ENCODE data around the gene LRRC28. TPM values are rescaled to one million over a fixed set of nuclear protein-coding genes. Genes with fewer than 3 reads are reported as not detected.

Gene LRRC28
- total and polyA plus RNA-seq, 2 of the 4 experiments (the other 2 are of a cell fraction) = 12.7 to 21.1 TPM

DNA sequence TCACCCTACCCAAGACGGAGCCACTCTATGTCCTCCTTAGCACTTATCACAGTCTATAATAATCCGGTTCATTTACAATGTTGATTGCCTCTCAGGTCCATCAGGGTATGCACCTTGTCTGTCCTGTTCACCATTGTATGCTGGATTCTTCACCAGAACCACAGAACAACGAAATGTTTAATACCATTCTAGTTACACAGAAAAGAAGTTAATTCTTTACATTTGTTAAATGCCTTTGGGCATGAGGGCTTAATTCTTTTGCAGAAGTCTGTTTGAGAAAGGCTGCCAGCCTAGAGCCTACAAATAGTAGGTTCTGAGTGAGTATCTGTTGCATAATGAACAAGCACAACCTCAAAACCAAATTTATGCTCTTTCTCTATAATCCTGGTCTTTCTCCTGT is 24.5 kb upstream of the LRRC28 start:
- 50% methylated on average over 1 of the region's 3 CpGs; no CpG with 5 or more reads in 1 of the 2 experiments for WGBS, 2 experiments (ENCODE audit: extremely low coverage in 2 of 2, insufficient read length in 1 of 2)
- peak; percentile 56 for ATAC-seq (ENCODE audit: low read depth)

More for the DNA sequence above, 24.5 kb upstream of the LRRC28 start:
- H2AK9ac ChIP-seq (replicated peaks; ENCODE audit: low read depth, low read length, poor library complexity) = no peak overlapping the region
- no peak overlapping the region for H3K27ac ChIP-seq (ENCODE audit: insufficient read depth, low read length)
- no peak overlapping the region for H3K9ac ChIP-seq (ENCODE audit: low read depth, low read length)
- H4K8ac ChIP-seq (ENCODE audit: low read depth in 2 of 2, low read length in 2 of 2) = no peak overlapping the region
- H4K91ac ChIP-seq (ENCODE audit: insufficient read depth, low read depth, low read length) = no peak overlapping the region
- H2BK20ac ChIP-seq (ENCODE audit: low read depth, low read length) = no peak overlapping the region
- no peak overlapping the region for H3K14ac ChIP-seq (replicated peaks; ENCODE audit: low read depth, low read length)
- no peaks in the 10 kb centered on the region for H3K27me3 ChIP-seq (ENCODE audit: control insufficient read depth, insufficient read depth, low read length)
- TF ChIP-seq, protein P1, sequence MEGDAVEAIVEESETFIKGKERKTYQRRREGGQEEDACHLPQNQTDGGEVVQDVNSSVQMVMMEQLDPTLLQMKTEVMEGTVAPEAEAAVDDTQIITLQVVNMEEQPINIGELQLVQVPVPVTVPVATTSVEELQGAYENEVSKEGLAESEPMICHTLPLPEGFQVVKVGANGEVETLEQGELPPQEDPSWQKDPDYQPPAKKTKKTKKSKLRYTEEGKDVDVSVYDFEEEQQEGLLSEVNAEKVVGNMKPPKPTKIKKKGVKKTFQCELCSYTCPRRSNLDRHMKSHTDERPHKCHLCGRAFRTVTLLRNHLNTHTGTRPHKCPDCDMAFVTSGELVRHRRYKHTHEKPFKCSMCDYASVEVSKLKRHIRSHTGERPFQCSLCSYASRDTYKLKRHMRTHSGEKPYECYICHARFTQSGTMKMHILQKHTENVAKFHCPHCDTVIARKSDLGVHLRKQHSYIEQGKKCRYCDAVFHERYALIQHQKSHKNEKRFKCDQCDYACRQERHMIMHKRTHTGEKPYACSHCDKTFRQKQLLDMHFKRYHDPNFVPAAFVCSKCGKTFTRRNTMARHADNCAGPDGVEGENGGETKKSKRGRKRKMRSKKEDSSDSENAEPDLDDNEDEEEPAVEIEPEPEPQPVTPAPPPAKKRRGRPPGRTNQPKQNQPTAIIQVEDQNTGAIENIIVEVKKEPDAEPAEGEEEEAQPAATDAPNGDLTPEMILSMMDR (conservative IDR thresholded peaks at IDR 0.05; ENCODE audit: low read depth, low read length) = no peak
- TF ChIP-seq, protein P2, sequence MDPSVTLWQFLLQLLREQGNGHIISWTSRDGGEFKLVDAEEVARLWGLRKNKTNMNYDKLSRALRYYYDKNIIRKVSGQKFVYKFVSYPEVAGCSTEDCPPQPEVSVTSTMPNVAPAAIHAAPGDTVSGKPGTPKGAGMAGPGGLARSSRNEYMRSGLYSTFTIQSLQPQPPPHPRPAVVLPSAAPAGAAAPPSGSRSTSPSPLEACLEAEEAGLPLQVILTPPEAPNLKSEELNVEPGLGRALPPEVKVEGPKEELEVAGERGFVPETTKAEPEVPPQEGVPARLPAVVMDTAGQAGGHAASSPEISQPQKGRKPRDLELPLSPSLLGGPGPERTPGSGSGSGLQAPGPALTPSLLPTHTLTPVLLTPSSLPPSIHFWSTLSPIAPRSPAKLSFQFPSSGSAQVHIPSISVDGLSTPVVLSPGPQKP (IDR thresholded peaks at IDR 0.05; ENCODE audit: borderline replicate concordance, low read depth, low read length) = no peak
- TF ChIP-seq MAZ (IDR thresholded peaks at IDR 0.05; ENCODE audit: borderline replicate concordance, low read depth, low read length) (no peak), RFX5 (IDR thresholded peaks at IDR 0.05; ENCODE audit: low read depth, low read length) (no peak), USF2 (IDR thresholded peaks at IDR 0.05; ENCODE audit: low read depth, low read length) (no peak), POLR2A (IDR thresholded peaks at IDR 0.05; ENCODE audit: low read depth, low read length) (no peak), RAD21 (IDR thresholded peaks at IDR 0.05; ENCODE audit: low read length) (no peak), CHD1 (IDR thresholded peaks at IDR 0.05; ENCODE audit: low read depth, low read length) (no peak), FOS (IDR thresholded peaks at IDR 0.05; ENCODE audit: low read depth, low read length) (no peak), MAFK (IDR thresholded peaks at IDR 0.05; ENCODE audit: low read depth, low read length) (no peak), RCOR1 (IDR thresholded peaks at IDR 0.05; ENCODE audit: insufficient replicate concordance, low read length) (no peak), NFE2L2 (IDR thresholded peaks at IDR 0.05; ENCODE audit: low read depth, low read length) (no peak), BHLHE40 (IDR thresholded peaks at IDR 0.05; ENCODE audit: low read depth, low read length) (no peak)
- H3K9me1 ChIP-seq (ENCODE audit: insufficient read depth, low read length) = peaks cover 5% of the 10 kb centered on the region; the same call in 1 of the 2 replicates
- no peak overlapping the region for H3K4ac ChIP-seq (ENCODE audit: low read depth, low read length)
- no peak overlapping the region for H3K56ac ChIP-seq (ENCODE audit: extremely low read depth, insufficient read depth, low read length)
- in situ Hi-C loops (cut with MboI; ENCODE audit: low sequenced_read_pairs) (no loop called here), dilution Hi-C loops (cut with HindIII; ENCODE audit: low sequenced_read_pairs, unreplicated experiment) (no loop called here), intact Hi-C loops (cut with micrococcal nuclease) (no loop called here)
- no peak overlapping the region for H3K4me3 ChIP-seq (ENCODE audit: insufficient read depth, low read depth, low read length)
- no peaks in the 10 kb centered on the region for H4K20me1 ChIP-seq (ENCODE audit: insufficient read depth, low read length)
- H2BK15ac ChIP-seq (ENCODE audit: low read depth, low read length) = no peak overlapping the region
- peaks cover 9 to 23% of the 10 kb centered on the region in 2 experiments; a peak in 3 of 4 replicates for H3K79me1 ChIP-seq (ENCODE audit: low read depth in 1 of 2, low read length in 2 of 2)
- no peak overlapping the region for H2AFZ ChIP-seq (replicated peaks; ENCODE audit: low read length, poor library complexity)
- H3K36me3 ChIP-seq (ENCODE audit: control insufficient read depth, insufficient read depth, low read length) = peaks cover 23% of the 10 kb centered on the region
- H3K23ac ChIP-seq (ENCODE audit: low read depth, low read length) = no peak overlapping the region; the same call in 1 of the 2 replicates
- H3K18ac ChIP-seq (ENCODE audit: low read depth, low read length) = no peak overlapping the region
- no peak overlapping the region for H4K5ac ChIP-seq (ENCODE audit: low read depth, low read length)
- no peaks in the 10 kb centered on the region for H3K9me3 ChIP-seq (ENCODE audit: control insufficient read depth, insufficient read depth, low read length)
- H2BK120ac ChIP-seq (ENCODE audit: low read depth, low read length) = no peak overlapping the region
- no peaks in the 10 kb centered on the region; the same call in 1 of the 2 replicates for H3K4me1 ChIP-seq (ENCODE audit: control insufficient read depth, insufficient read depth, low read length)
- no peak overlapping the region for H2BK5ac ChIP-seq (ENCODE audit: low read depth, low read length, poor library complexity, severe bottlenecking)
- ChIA-PET CTCF (no interaction called here), POLR2A (ENCODE audit: unreplicated experiment) (no interaction called here)
- no peak overlapping the region for H2AK5ac ChIP-seq (ENCODE audit: low read depth, low read length)
- no peak overlapping the region for H3K4me2 ChIP-seq (ENCODE audit: low read depth, low read length)
- BruUV-seq (replicated peaks) = no TSS peak
- no peak for DNase-seq
